ENCODE results near the gene NT5C1A.

The NT5C1A gene

DNA sequence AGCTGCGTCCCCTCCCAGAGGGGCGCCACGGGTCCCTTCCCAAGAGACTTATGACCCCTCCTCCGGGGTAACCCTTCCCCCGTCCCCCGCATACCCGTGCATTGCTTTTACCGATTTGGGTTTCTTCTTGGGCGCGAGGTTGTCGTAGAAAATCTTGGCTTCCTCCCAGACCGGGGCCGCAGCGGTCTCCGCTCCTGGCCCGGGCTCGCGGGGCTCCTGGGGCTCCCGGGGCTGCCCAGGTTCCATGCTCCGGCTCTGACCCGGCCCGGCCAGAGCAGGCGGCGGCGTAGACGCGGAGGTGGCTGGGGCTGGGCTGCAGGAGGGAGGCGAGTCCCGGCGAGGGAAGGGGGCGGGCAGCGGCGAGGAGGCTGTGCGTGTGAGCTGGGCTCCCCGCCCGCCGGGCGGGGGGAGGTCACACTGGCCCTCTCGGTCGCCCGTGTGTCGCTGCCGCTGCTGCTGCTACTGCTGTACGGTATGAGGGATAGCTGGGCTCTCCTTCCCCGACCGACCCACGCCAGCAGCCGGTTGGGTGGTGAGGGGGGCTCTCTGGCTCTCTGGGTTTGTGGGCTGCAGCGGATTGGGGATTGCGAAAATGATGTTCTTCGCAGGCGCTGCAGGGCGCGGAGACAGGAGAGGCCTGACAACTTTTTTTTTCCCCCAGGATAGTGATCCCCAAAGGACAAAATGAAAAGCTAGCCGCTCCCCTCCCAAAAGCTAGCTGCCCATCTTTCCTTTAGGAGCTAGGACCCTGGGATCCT lies at the start of gene NT5C1A:
TSS of gene NT5C1A (minus strand) at position 315 of the 758 bp plus-strand sequence. CDS start at position 246, 69 bp downstream.
- H3K36me3 ChIP-seq (ENCODE audit: control insufficient read depth, insufficient read depth, low read length): no peaks in the 10 kb centered on the region
- peak within 1 kb of the TSS; percentile 61 for H3K4me3 ChIP-seq (ENCODE audit: low read length)
- H3K27ac ChIP-seq (ENCODE audit: low read depth, low read length): no peak within 1 kb of the TSS
- H3K4me1 ChIP-seq (ENCODE audit: control insufficient read depth, insufficient read depth, low read length): peaks cover 4% of the 10 kb centered on the region
- no peak within 1 kb of the TSS for H3K9ac ChIP-seq (ENCODE audit: low read length)
- H3K27me3 ChIP-seq (ENCODE audit: control insufficient read depth, insufficient read depth, low read length): peaks cover 15% of the 10 kb centered on the region

GRCh38 chr1:39721664-39722063 lies 49.8 kb upstream of the NT5C1A start:
- no peaks in the 10 kb centered on the region for H3K27me3 ChIP-seq (ENCODE audit: control insufficient read depth, insufficient read depth, low read length)
- no peak overlapping the region for H3K27ac ChIP-seq (ENCODE audit: low read depth, low read length)
- no peak overlapping the region for H3K9ac ChIP-seq (ENCODE audit: low read length)
- H3K4me3 ChIP-seq (ENCODE audit: low read length): no peak overlapping the region
- no peaks in the 10 kb centered on the region for H3K36me3 ChIP-seq (ENCODE audit: control insufficient read depth, insufficient read depth, low read length)
- H3K4me1 ChIP-seq (ENCODE audit: control insufficient read depth, insufficient read depth, low read length): no peaks in the 10 kb centered on the region

GRCh38 chr1:39720094-39720999 lies 48.4 kb upstream of the NT5C1A start:
- no peaks in the 10 kb centered on the region for H3K4me1 ChIP-seq (ENCODE audit: control insufficient read depth, insufficient read depth, low read length)
- no peak overlapping the region for H3K27ac ChIP-seq (ENCODE audit: low read depth, low read length)
- no peaks in the 10 kb centered on the region for H3K27me3 ChIP-seq (ENCODE audit: control insufficient read depth, insufficient read depth, low read length)
- no peaks in the 10 kb centered on the region for H3K36me3 ChIP-seq (ENCODE audit: control insufficient read depth, insufficient read depth, low read length)
- H3K9ac ChIP-seq (ENCODE audit: low read length): no peak overlapping the region
- H3K4me3 ChIP-seq (ENCODE audit: low read length): no peak overlapping the region

GRCh38 chr1:39717809-39718208 lies 45.9 kb upstream of the NT5C1A start:
- Histone ChIP-seq H3K36me3 (ENCODE audit: control insufficient read depth, insufficient read depth, low read length) (no peaks in the 10 kb centered on the region), H3K27ac (ENCODE audit: low read depth, low read length) (no peak overlapping the region), H3K4me1 (ENCODE audit: control insufficient read depth, insufficient read depth, low read length) (no peaks in the 10 kb centered on the region), H3K4me3 (ENCODE audit: low read length) (no peak overlapping the region), H3K9ac (ENCODE audit: low read length) (no peak overlapping the region), H3K27me3 (ENCODE audit: control insufficient read depth, insufficient read depth, low read length) (no peaks in the 10 kb centered on the region)

GRCh38 chr1:39713557-39713956 lies 41.6 kb upstream of the NT5C1A start:
- no peak overlapping the region for H3K27ac ChIP-seq (ENCODE audit: low read depth, low read length)
- no peaks in the 10 kb centered on the region for H3K27me3 ChIP-seq (ENCODE audit: control insufficient read depth, insufficient read depth, low read length)
- no peak overlapping the region for H3K4me3 ChIP-seq (ENCODE audit: low read length)
- H3K36me3 ChIP-seq (ENCODE audit: control insufficient read depth, insufficient read depth, low read length): no peaks in the 10 kb centered on the region
- no peaks in the 10 kb centered on the region for H3K4me1 ChIP-seq (ENCODE audit: control insufficient read depth, insufficient read depth, low read length)
- H3K9ac ChIP-seq (ENCODE audit: low read length): no peak overlapping the region

GRCh38 chr1:39711966-39712340 lies 40.0 kb upstream of the NT5C1A start:
- Histone ChIP-seq H3K27me3 (ENCODE audit: control insufficient read depth, insufficient read depth, low read length) (no peaks in the 10 kb centered on the region), H3K9ac (ENCODE audit: low read length) (no peak overlapping the region), H3K36me3 (ENCODE audit: control insufficient read depth, insufficient read depth, low read length) (no peaks in the 10 kb centered on the region), H3K27ac (ENCODE audit: low read depth, low read length) (no peak overlapping the region), H3K4me1 (ENCODE audit: control insufficient read depth, insufficient read depth, low read length) (no peaks in the 10 kb centered on the region), H3K4me3 (ENCODE audit: low read length) (no peak overlapping the region)

DNA sequence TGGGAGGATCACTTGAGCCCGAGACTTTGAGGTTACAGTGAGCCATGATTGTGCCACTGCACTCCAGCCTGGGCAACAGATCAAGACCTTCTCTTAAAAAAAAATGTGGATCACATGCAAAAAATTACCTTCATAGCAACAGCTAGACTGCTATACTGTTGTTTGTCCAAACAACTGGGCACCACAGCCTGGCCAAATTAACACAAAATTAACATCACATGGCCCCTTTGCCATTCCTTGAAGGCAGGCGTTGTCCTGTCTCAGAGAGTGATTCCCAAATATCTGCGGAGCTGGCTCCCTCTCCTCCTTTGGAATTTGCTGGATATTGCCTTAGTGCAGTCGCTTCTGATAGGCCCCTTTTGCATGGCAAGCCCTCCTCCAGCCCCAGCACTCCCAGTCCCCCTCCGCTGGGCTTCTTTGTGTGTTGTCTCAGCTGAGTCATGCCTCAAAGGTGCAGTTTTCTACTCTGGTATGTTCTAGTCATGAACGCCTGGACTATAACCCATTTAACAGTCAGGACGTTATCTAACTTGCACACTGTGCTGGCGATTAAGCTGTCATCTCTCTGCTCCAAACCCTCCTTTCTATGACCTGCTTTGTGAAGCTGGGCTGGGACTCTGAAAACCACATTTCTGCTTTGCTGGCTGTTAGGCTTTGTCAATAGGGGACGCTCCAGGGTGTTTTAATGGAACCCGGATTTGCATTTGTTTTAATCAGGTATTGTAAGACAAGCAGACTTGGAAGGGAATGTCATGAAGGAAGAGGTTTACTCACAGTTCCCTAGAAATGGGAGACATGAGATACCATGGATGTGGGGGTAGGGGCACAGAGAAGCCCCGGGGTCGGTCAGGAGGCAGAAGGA lies 39.4 kb upstream of the NT5C1A start:
- Histone ChIP-seq H3K27ac (ENCODE audit: low read depth, low read length) (no peak overlapping the region), H3K27me3 (ENCODE audit: control insufficient read depth, insufficient read depth, low read length) (no peaks in the 10 kb centered on the region), H3K9ac (ENCODE audit: low read length) (no peak overlapping the region), H3K4me1 (ENCODE audit: control insufficient read depth, insufficient read depth, low read length) (no peaks in the 10 kb centered on the region), H3K4me3 (ENCODE audit: low read length) (no peak overlapping the region), H3K36me3 (ENCODE audit: control insufficient read depth, insufficient read depth, low read length) (no peaks in the 10 kb centered on the region)

GRCh38 chr1:39707506-39707905 lies 35.6 kb upstream of the NT5C1A start:
- Histone ChIP-seq H3K27me3 (ENCODE audit: control insufficient read depth, insufficient read depth, low read length) (no peaks in the 10 kb centered on the region), H3K27ac (ENCODE audit: low read depth, low read length) (no peak overlapping the region), H3K4me3 (ENCODE audit: low read length) (no peak overlapping the region), H3K4me1 (ENCODE audit: control insufficient read depth, insufficient read depth, low read length) (no peaks in the 10 kb centered on the region), H3K9ac (ENCODE audit: low read length) (no peak overlapping the region), H3K36me3 (ENCODE audit: control insufficient read depth, insufficient read depth, low read length) (no peaks in the 10 kb centered on the region)

DNA sequence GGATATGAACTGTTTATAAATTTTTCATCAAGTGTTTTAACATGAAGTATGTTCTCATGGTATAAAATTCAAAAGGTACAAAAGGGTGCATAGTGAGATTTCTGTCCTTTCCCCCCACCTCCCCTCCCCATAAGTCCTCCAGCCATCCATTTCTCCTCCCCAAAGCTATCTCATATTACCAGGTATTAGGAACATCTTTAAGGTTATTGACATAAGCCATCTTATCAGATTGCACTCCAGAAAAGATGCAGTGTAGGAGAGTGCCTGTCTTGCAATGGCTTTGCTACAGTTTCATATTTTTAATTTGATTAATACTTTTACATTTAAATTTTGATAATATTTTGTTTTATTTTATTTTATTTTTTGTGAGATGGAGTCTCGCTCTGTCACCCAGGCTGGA lies 32.9 kb upstream of the NT5C1A start:
- Histone ChIP-seq H3K4me3 (ENCODE audit: low read length) (no peak overlapping the region), H3K4me1 (ENCODE audit: control insufficient read depth, insufficient read depth, low read length) (no peaks in the 10 kb centered on the region), H3K9ac (ENCODE audit: low read length) (no peak overlapping the region), H3K36me3 (ENCODE audit: control insufficient read depth, insufficient read depth, low read length) (no peaks in the 10 kb centered on the region), H3K27me3 (ENCODE audit: control insufficient read depth, insufficient read depth, low read length) (peaks cover 4% of the 10 kb centered on the region), H3K27ac (ENCODE audit: low read depth, low read length) (no peak overlapping the region)

DNA sequence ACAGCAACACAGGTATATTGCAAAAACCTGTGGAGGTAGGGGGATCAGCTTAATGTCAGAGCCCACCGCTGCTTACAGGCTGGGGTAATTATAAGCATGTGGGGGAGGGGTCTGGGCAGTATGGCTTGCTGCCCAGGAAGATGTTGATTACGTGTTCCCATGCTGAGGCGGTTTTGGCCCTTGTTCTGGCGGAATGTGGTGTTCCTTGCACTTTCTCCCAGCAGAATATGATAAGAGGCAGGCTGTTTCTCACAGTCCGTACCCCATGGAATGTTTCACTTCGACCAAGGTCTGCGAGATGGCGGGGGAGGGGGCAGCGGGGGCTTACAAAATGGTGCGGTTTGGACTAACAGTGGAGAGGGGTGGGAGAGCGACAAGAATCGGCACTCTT lies 29.1 kb upstream of the NT5C1A start:
- no peak overlapping the region for H3K27ac ChIP-seq (ENCODE audit: low read depth, low read length)
- H3K36me3 ChIP-seq (ENCODE audit: control insufficient read depth, insufficient read depth, low read length): no peaks in the 10 kb centered on the region
- no peak overlapping the region for H3K9ac ChIP-seq (ENCODE audit: low read length)
- H3K4me1 ChIP-seq (ENCODE audit: control insufficient read depth, insufficient read depth, low read length): no peaks in the 10 kb centered on the region
- H3K27me3 ChIP-seq (ENCODE audit: control insufficient read depth, insufficient read depth, low read length): peaks cover 4% of the 10 kb centered on the region
- no peak overlapping the region for H3K4me3 ChIP-seq (ENCODE audit: low read length)

DNA sequence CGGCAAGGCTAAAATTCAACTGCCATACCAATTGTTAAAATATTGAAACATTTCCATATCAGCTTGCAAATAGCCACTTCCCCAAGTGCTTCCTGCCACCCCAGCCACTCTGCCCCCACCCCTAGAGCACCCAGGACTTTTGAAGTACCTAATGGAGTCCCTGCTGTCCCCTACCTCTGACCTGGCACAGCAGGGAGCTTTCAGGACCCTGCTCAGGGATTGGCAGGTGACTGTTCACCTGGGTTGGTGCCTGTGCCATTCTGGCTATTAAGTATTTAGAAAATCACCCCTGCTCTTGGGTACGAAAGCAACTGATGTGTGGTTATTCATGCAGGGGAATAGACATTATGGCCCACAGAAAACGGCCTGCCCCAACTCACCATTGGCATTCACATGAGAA lies 28.4 kb upstream of the NT5C1A start:
- peaks cover 4% of the 10 kb centered on the region for H3K27me3 ChIP-seq (ENCODE audit: control insufficient read depth, insufficient read depth, low read length)
- H3K4me1 ChIP-seq (ENCODE audit: control insufficient read depth, insufficient read depth, low read length): no peaks in the 10 kb centered on the region
- no peak overlapping the region for H3K9ac ChIP-seq (ENCODE audit: low read length)
- H3K27ac ChIP-seq (ENCODE audit: low read depth, low read length): no peak overlapping the region
- no peaks in the 10 kb centered on the region for H3K36me3 ChIP-seq (ENCODE audit: control insufficient read depth, insufficient read depth, low read length)
- H3K4me3 ChIP-seq (ENCODE audit: low read length): no peak overlapping the region

DNA sequence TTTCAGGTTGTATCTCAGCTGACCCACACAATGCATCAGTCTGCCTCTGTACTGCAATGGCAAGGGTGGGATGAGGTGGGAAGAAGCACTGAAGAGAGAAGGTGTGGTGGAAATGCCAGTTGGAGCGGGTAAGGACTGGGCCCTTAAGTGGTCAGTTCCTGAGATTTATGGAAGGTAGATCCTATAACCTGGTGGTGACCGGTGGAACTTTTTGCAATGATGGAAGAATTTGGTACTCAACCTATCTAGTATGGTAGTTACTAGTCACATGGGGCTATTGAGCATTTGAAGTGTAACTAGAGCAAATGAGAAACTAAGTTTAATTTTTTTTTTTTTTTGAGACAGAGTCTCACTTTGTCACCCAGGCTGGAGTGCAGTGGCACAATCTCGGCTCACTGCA lies 27.5 kb upstream of the NT5C1A start:
- no peak overlapping the region for H3K9ac ChIP-seq (ENCODE audit: low read length)
- no peaks in the 10 kb centered on the region for H3K4me1 ChIP-seq (ENCODE audit: control insufficient read depth, insufficient read depth, low read length)
- peaks cover 4% of the 10 kb centered on the region for H3K27me3 ChIP-seq (ENCODE audit: control insufficient read depth, insufficient read depth, low read length)

More for the DNA sequence above, 27.5 kb upstream of the NT5C1A start:
- Histone ChIP-seq H3K4me3 (ENCODE audit: low read length) (no peak overlapping the region), H3K36me3 (ENCODE audit: control insufficient read depth, insufficient read depth, low read length) (no peaks in the 10 kb centered on the region), H3K27ac (ENCODE audit: low read depth, low read length) (no peak overlapping the region)

All from rectal smooth muscle tissue (tissue), 1 donor.